GM12878 (cell line): ENCODE data around the gene PPM1A. TPM values are rescaled to one million over a fixed set of nuclear protein-coding genes. Genes with fewer than 3 reads are reported as not detected.

Source experiments
- ATAC-seq: fragments of 200-7000 bp; cut with Tn5 transposase; 3 replicates; pipeline ENCODE4 v1.9.1; 2020; ENCODE audit warnings: mild to moderate bottlenecking, moderate library complexity
- BruUV-seq: library from RNA; stranded (reverse); fragments of 400-500 nt; replicated peaks from 2 replicates; lab custom pipeline; 2021; lab: Mats Ljungman, UMichigan
- CTCF ChIA-PET: fragments of 300-600 bp; sonication (Branson Sonifier 250); formaldehyde crosslinking; extraction: SDS; loops from one replicate; lab custom pipeline; 2021; ENCODE audit warnings: inconsistent platforms; lab: Yijun Ruan, JAX
- POLR2A ChIA-PET: fragments of 350-600 bp; formaldehyde crosslinking; extraction: SDS; loops from one replicate; lab custom pipeline; 2021; ENCODE audit warnings: inconsistent platforms; lab: Charles Lee
- RAD21 ChIA-PET: fragments of 300-600 bp; sonication (Branson Sonifier 250); formaldehyde crosslinking; loops from one replicate; lab custom pipeline; 2023; ENCODE audit warnings: antibody characterized with exemption; ENCODE audit not compliant: unreplicated experiment; lab: Charles Lee
- SMC1A ChIA-PET: fragments of 300-600 bp; sonication (Branson Sonifier 250); formaldehyde crosslinking; loops from one replicate; lab custom pipeline; 2023; ENCODE audit not compliant: unreplicated experiment, uncharacterized antibody; lab: Charles Lee
- DNase-seq: peaks from one replicate; pipeline ENCODE4 v3.0.0-alpha.2; 2011; ENCODE audit warnings: low read depth, low spot score
- FAIRE-seq: peaks from 3 replicates; lab custom pipeline; 2011; peaks lifted over from hg19 to GRCh38; lab: Jason Lieb, UNC
- H2AFZ ChIP-seq: 2 replicates; pipeline ENCODE4 v1.6.0; 2011; ENCODE audit warnings: low read depth, low read length, control low read depth; ENCODE audit not compliant: control insufficient read depth
- H3K27ac ChIP-seq: 2 replicates; pipeline ENCODE4 v1.5.1; 2011; ENCODE audit warnings: control low read depth; ENCODE audit not compliant: control insufficient read depth, insufficient read depth
- H3K27me3 ChIP-seq, 2 experiments: replicated peaks in 1 of 2; 2 replicates each; pipeline versions ENCODE4 v1.6.0 to v1.6.1; 2011; ENCODE audit warnings: low read length in 1 of 2; ENCODE audit not compliant: control insufficient read depth in 2 of 2, insufficient read depth in 2 of 2
- H3K36me3 ChIP-seq, 2 experiments: 2 replicates each; pipeline ENCODE4 v1.5.1; 2011; ENCODE audit warnings: low read length in 1 of 2; ENCODE audit not compliant: control insufficient read depth in 2 of 2, insufficient read depth in 2 of 2
- H3K4me1 ChIP-seq: 2 replicates; pipeline ENCODE4 v1.6.1; 2011; ENCODE audit warnings: mild to moderate bottlenecking, low read length, moderate library complexity, mixed read lengths; ENCODE audit not compliant: control insufficient read depth, insufficient read depth
- H3K4me2 ChIP-seq: 2 replicates; pipeline ENCODE4 v1.6.0; 2011; ENCODE audit warnings: control low read depth; ENCODE audit not compliant: control insufficient read depth, insufficient read depth
- H3K4me3 ChIP-seq: fragments of 200-600 bp; sonication (generic); 2 replicates; pipeline ENCODE4 v1.5.1; 2016
- H3K79me2 ChIP-seq: 2 replicates; pipeline ENCODE4 v1.6.0; 2011; ENCODE audit warnings: low read length; ENCODE audit not compliant: control insufficient read depth, insufficient read depth
- H3K9ac ChIP-seq: 2 replicates; pipeline ENCODE4 v1.8.0; 2011; ENCODE audit warnings: low read length, control low read depth, mixed read lengths; ENCODE audit not compliant: control insufficient read depth, insufficient read depth
- H3K9me3 ChIP-seq: replicated peaks from 3 replicates; pipeline ENCODE4 v1.5.1; 2011; ENCODE audit warnings: mild to moderate bottlenecking, low read length; ENCODE audit not compliant: control insufficient read depth, insufficient read depth
- H4K20me1 ChIP-seq: 2 replicates; pipeline ENCODE4 v1.6.0; 2011; ENCODE audit not compliant: control insufficient read depth, insufficient read depth
- CBFB ChIP-seq: IDR thresholded peaks from 2 replicates; pipeline ENCODE4 v1.6.1; 2016; ENCODE audit warnings: antibody characterized with exemption, low read depth
- CREM ChIP-seq: IDR thresholded peaks from 2 replicates; pipeline ENCODE4 v1.6.1; 2014; ENCODE audit warnings: antibody characterized with exemption, low read depth
- GATAD2B ChIP-seq: fragments of 450-650 bp; conservative IDR thresholded peaks from 2 replicates; pipeline ENCODE4 v1.6.1; 2017; ENCODE audit warnings: low read depth, mild to moderate bottlenecking, moderate library complexity
- HDGF ChIP-seq: fragments of 450-650 bp; IDR thresholded peaks from 2 replicates; pipeline ENCODE4 v1.6.1; 2016; ENCODE audit warnings: antibody characterized with exemption
- MEF2B ChIP-seq: fragments of 450-650 bp; IDR thresholded peaks from 2 replicates; pipeline ENCODE4 v1.6.1; 2018; ENCODE audit warnings: mild to moderate bottlenecking, moderate library complexity; ENCODE audit not compliant: partially characterized antibody, poor library complexity, severe bottlenecking
- PML ChIP-seq: IDR thresholded peaks from 2 replicates; pipeline ENCODE4 v1.6.1; 2012; ENCODE audit warnings: low read length, inconsistent platforms
- POLR2A ChIP-seq: IDR thresholded peaks from 2 replicates; pipeline ENCODE4 v1.6.1; 2011; ENCODE audit warnings: low read depth, mild to moderate bottlenecking, low read length
- SIN3A ChIP-seq: IDR thresholded peaks from 2 replicates; pipeline ENCODE4 v1.6.1; 2012; ENCODE audit warnings: low read depth, low read length, improper control_type of control experiment
- SMAD1 ChIP-seq: fragments of 450-650 bp; IDR thresholded peaks from 2 replicates; pipeline ENCODE4 v1.6.1; 2018; ENCODE audit warnings: mild to moderate bottlenecking, low read depth; ENCODE audit not compliant: partially characterized antibody
- SMARCA5 ChIP-seq: fragments of 450-650 bp; IDR thresholded peaks from 2 replicates; pipeline ENCODE4 v1.6.1; 2017; ENCODE audit warnings: mild to moderate bottlenecking
- SMC3 ChIP-seq: IDR thresholded peaks from 2 replicates; pipeline ENCODE4 v1.6.1; 2011; ENCODE audit warnings: low read length, improper control_type of control experiment, borderline replicate concordance
- SP1 ChIP-seq: IDR thresholded peaks from one replicate; pipeline ENCODE4 v1.6.1; 2011; ENCODE audit warnings: low read depth, low read length
- TARDBP ChIP-seq: IDR thresholded peaks from 2 replicates; pipeline ENCODE4 v1.6.1; 2016; ENCODE audit warnings: borderline replicate concordance
- TCF3 ChIP-seq: IDR thresholded peaks from 2 replicates; pipeline ENCODE4 v1.6.1; 2012; ENCODE audit warnings: low read depth, mild to moderate bottlenecking, low read length, borderline replicate concordance; ENCODE audit not compliant: insufficient read depth
- TCF7 ChIP-seq: IDR thresholded peaks from 2 replicates; pipeline ENCODE4 v1.6.1; 2014; ENCODE audit warnings: antibody characterized with exemption, borderline replicate concordance
- ZNF274 ChIP-seq: IDR thresholded peaks from one replicate; pipeline ENCODE4 v1.8.0; 2011; ENCODE audit not compliant: insufficient read length, insufficient read depth
- WGBS: methylation state at CpG from one replicate; pipeline ENCODE4 v1.1.6; 2016; ENCODE audit warnings: low lambda C conversion rate; ENCODE audit not compliant: insufficient replicate concordance, insufficient coverage; ENCODE audit errors: missing lambda C conversion rate; 5-methylcytosine and 5-hydroxymethylcytosine counted together
- in situ Hi-C: fragments of 300-500 bp; cut with MboI; formaldehyde crosslinking; loops from 9 replicates; pipeline ENCODE4 v1.14.3; 2018; ENCODE audit warnings: mixed read lengths
- intact Hi-C: fragments of 100-400 bp; cut with micrococcal nuclease; formaldehyde crosslinking; loops from one replicate; pipeline ENCODE4 v1.14.2; 2022; ENCODE audit not compliant: unreplicated experiment
- polyA plus RNA-seq, 11 experiments: library from polyadenylated mRNA; depleted of rRNA in 4 of 11; unstranded in 6 of 11; stranded (reverse) in 5 of 11; fragments of >200 nt; fragmentation: Nextera tagmentation in 4 of 11; fragmentation: Illumina TruSeq in 1 of 11; extraction: Ambion mirVana in 4 of 11; extraction: Trizol in 1 of 11; gene quantifications; 1 replicate in 1 of 11; 2 replicates in 10 of 11; pipeline versions ENCODE4 v1.2.1 to v1.2.3, GENCODE V29; 2011 to 2016; ENCODE audit warnings: inconsistent platforms in 2 of 11, missing spikeins in 2 of 11, low read depth in 1 of 11
- total RNA-seq, 4 experiments: library from RNA; depleted of rRNA in 3 of 4; stranded (reverse); fragments of >200 nt in 3 of 4; fragmentation: Illumina TruSeq in 1 of 4; extraction: Trizol in 1 of 4; gene quantifications; 2 replicates each; pipeline versions ENCODE4 v1.2.1 to v1.2.3, GENCODE V29; 2013 to 2021
- TF ChIP-seq, protein P1 (sequence below): fragments of 450-650 bp; IDR thresholded peaks from 2 replicates; pipeline ENCODE4 v1.6.1; 2017; ENCODE audit warnings: mild to moderate bottlenecking, moderate library complexity
- TF ChIP-seq, protein P2 (sequence below): fragments of 450-650 bp; IDR thresholded peaks from 2 replicates; pipeline ENCODE4 v1.6.1; 2017; ENCODE audit warnings: mild to moderate bottlenecking
- TF ChIP-seq, protein P3 (sequence below): IDR thresholded peaks from 2 replicates; pipeline ENCODE4 v1.6.1; 2012; ENCODE audit warnings: low read depth, low read length, improper control_type of control experiment

Gene PPM1A
- total and polyA plus RNA-seq, 10 of the 15 experiments (the other 5 are each of a cell fraction or from before 2014, with no cell fraction given) = 16.8 to 124 (median 47.0) TPM

DNA sequence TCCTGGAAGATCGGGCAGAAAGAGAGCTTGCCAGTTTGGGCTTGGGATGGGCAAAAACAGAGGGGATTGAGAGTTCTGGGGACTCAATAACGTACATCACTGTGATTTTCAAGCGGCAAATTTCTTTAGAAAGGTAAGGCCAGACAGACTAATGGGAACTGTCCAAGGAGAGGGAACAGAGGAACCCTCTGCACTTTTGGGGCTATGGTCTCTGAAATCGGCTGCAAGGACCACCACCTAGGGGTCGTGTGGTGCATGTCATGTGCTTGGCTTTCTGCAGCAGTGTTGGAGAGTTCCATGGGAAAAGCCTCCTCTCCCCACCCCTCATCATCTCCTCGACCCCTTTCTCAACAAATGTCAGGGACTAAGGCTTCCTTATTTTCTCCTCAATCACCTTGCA is 79.6 kb downstream of the PPM1A start (continued):
- TF ChIP-seq, protein P1, sequence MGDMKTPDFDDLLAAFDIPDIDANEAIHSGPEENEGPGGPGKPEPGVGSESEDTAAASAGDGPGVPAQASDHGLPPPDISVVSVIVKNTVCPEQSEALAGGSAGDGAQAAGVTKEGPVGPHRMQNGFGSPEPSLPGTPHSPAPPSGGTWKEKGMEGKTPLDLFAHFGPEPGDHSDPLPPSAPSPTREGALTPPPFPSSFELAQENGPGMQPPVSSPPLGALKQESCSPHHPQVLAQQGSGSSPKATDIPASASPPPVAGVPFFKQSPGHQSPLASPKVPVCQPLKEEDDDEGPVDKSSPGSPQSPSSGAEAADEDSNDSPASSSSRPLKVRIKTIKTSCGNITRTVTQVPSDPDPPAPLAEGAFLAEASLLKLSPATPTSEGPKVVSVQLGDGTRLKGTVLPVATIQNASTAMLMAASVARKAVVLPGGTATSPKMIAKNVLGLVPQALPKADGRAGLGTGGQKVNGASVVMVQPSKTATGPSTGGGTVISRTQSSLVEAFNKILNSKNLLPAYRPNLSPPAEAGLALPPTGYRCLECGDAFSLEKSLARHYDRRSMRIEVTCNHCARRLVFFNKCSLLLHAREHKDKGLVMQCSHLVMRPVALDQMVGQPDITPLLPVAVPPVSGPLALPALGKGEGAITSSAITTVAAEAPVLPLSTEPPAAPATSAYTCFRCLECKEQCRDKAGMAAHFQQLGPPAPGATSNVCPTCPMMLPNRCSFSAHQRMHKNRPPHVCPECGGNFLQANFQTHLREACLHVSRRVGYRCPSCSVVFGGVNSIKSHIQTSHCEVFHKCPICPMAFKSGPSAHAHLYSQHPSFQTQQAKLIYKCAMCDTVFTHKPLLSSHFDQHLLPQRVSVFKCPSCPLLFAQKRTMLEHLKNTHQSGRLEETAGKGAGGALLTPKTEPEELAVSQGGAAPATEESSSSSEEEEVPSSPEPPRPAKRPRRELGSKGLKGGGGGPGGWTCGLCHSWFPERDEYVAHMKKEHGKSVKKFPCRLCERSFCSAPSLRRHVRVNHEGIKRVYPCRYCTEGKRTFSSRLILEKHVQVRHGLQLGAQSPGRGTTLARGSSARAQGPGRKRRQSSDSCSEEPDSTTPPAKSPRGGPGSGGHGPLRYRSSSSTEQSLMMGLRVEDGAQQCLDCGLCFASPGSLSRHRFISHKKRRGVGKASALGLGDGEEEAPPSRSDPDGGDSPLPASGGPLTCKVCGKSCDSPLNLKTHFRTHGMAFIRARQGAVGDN = no peak
- TF ChIP-seq SMAD1 (no peak), PML (no peak), SMARCA5 (no peak)
- TF ChIP-seq, all 136 proteins: peak for 3

DNA sequence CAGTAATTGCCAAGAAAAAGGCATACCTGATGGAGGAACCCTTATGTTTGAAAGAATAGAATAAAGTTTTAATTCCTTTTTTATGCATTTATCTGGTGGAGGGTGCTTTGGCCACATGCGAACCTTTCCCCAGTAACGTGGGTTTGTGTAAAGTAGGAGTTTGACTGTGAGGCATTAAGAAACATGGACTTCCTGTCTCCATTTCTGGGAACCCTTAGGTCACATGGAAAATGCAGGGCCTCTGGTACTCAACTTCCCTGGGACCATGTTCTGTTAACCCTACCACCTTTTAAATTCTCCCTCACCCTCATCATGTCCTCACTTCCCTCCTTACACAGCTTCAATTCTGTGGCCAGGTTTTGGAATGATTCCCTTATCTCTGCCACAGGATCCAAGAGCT is 80.3 kb downstream of the PPM1A start:
- DNase-seq = no peak
- no peak overlapping the region for H2AFZ ChIP-seq
- intact Hi-C loops (loop anchor here (5.0 to 10.0 kb wide), 2 partner anchors 142 to 234 kb away; partner anchors contain the start of gene PCNX4), in situ Hi-C loops (no loop called here)
- no peak for ATAC-seq
- ChIA-PET CTCF (interaction anchor here (0.7 to 9.9 kb wide), 14 partner anchors 11 to 364 kb away, joined by 3 to 231 read pairs (median 5); partner anchors contain the start of gene DHRS7), POLR2A (interaction anchor here (0.9 to 1.5 kb wide), 3 partner anchors 21 to 81 kb away, joined by 3 to 5 read pairs (median 3); no protein-coding TSS in a partner anchor), RAD21 (interaction anchor here (0.8 to 7.6 kb wide), 9 partner anchors 23 to 233 kb away, joined by 3 to 72 read pairs (median 11); no protein-coding TSS in a partner anchor), SMC1A (interaction anchor here (0.6 to 7.8 kb wide), 13 partner anchors 18 to 363 kb away, joined by 3 to 151 read pairs (median 4); no protein-coding TSS in a partner anchor)
- FAIRE-seq = no peak
- 68% methylated on average over 2 of the region's 2 CpGs for WGBS
- no peak overlapping the region for H3K4me2 ChIP-seq
- H3K4me1 ChIP-seq = peaks cover 11% of the 10 kb centered on the region
- H3K79me2 ChIP-seq = no peaks in the 10 kb centered on the region
- no peak overlapping the region for H3K27ac ChIP-seq
- no peaks in the 10 kb centered on the region for H3K9me3 ChIP-seq
- no peaks in the 10 kb centered on the region for H3K27me3 ChIP-seq
- H3K36me3 ChIP-seq = no peaks in the 10 kb centered on the region
- no TSS peak for BruUV-seq
- no peak overlapping the region for H3K4me3 ChIP-seq
- H3K9ac ChIP-seq = no peak overlapping the region
- no peaks in the 10 kb centered on the region for H4K20me1 ChIP-seq
- no peak for TF ChIP-seq SMC3
- no peak for TF ChIP-seq MEF2B
- TF ChIP-seq, protein P2, sequence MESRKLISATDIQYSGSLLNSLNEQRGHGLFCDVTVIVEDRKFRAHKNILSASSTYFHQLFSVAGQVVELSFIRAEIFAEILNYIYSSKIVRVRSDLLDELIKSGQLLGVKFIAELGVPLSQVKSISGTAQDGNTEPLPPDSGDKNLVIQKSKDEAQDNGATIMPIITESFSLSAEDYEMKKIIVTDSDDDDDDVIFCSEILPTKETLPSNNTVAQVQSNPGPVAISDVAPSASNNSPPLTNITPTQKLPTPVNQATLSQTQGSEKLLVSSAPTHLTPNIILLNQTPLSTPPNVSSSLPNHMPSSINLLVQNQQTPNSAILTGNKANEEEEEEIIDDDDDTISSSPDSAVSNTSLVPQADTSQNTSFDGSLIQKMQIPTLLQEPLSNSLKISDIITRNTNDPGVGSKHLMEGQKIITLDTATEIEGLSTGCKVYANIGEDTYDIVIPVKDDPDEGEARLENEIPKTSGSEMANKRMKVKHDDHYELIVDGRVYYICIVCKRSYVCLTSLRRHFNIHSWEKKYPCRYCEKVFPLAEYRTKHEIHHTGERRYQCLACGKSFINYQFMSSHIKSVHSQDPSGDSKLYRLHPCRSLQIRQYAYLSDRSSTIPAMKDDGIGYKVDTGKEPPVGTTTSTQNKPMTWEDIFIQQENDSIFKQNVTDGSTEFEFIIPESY = no peak
- no peak for TF ChIP-seq SIN3A
- TF ChIP-seq GATAD2B = no peak
- TF ChIP-seq, protein P3, sequence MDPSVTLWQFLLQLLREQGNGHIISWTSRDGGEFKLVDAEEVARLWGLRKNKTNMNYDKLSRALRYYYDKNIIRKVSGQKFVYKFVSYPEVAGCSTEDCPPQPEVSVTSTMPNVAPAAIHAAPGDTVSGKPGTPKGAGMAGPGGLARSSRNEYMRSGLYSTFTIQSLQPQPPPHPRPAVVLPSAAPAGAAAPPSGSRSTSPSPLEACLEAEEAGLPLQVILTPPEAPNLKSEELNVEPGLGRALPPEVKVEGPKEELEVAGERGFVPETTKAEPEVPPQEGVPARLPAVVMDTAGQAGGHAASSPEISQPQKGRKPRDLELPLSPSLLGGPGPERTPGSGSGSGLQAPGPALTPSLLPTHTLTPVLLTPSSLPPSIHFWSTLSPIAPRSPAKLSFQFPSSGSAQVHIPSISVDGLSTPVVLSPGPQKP = no peak
- TF ChIP-seq SMARCA5 = no peak
- no peak for TF ChIP-seq TCF7
- no peak for TF ChIP-seq CBFB
- TF ChIP-seq POLR2A = no peak
- no peak for TF ChIP-seq HDGF
- no peak for TF ChIP-seq TCF3
- TF ChIP-seq CREM = no peak
- no peak for TF ChIP-seq TARDBP
- TF ChIP-seq ZNF274 = no peak
- TF ChIP-seq SP1 = no peak
